ENCODE measurements around the gene CCDC188. TPM values are rescaled to one million over a fixed set of nuclear protein-coding genes. Genes with fewer than 3 reads are reported as not detected.

The CCDC188 gene
- total RNA-seq, 1 experiment from 2014 or later, result not detected

GRCh38 chr22:20166703-20167102 lies 15.8 kb upstream of the CCDC188 start:
- no peak overlapping the region for H4K5ac ChIP-seq (ENCODE audit: insufficient read length, low read depth, low read length)
- no peak overlapping the region for H2AK5ac ChIP-seq (ENCODE audit: insufficient read length, low read length)
- H2BK5ac ChIP-seq (ENCODE audit: insufficient read length, low read length), result no peak overlapping the region
- no peak overlapping the region; a peak in 1 of 7 replicates for H3K27ac Mint-ChIP-seq
- H2AFZ ChIP-seq (ENCODE audit: low read length), result no peak overlapping the region
- no peak overlapping the region for H2BK12ac ChIP-seq (ENCODE audit: insufficient read length, low read depth, low read length)
- H3K79me1 ChIP-seq (ENCODE audit: insufficient read depth, low read depth, low read length, poor library complexity, severe bottlenecking), result no peaks in the 10 kb centered on the region
- peaks cover 6 to 17% of the 10 kb centered on the region in 2 experiments; a peak in 4 of 5 replicates for H3K9me3 Mint-ChIP-seq
- H4K8ac ChIP-seq (replicated peaks; ENCODE audit: insufficient read length, low read depth, low read length), result no peak overlapping the region
- no peak overlapping the region for H3K4me2 ChIP-seq (ENCODE audit: insufficient read depth, insufficient read length, low read length)
- no peaks in the 10 kb centered on the region for H3K9me3 ChIP-seq (ENCODE audit: control insufficient read depth, low read depth, low read length)
- no peaks in the 10 kb centered on the region for H3K4me1 Mint-ChIP-seq
- TF ChIP-seq CTCF (conservative IDR thresholded peaks at IDR 0.05), result no peak
- H3T11ph ChIP-seq (ENCODE audit: low read length), result no peak overlapping the region
- H3K36me3 Mint-ChIP-seq (ENCODE audit: insufficient read depth in 1 of 3, low read depth in 3 of 3), result peaks cover 0 to 7% (median 0%) of the 10 kb centered on the region in 3 experiments; a peak in 2 of 7 replicates
- H3K79me2 ChIP-seq (ENCODE audit: insufficient read depth, low read length), result no peaks in the 10 kb centered on the region
- no peaks in the 10 kb centered on the region for H3K27me3 Mint-ChIP-seq (ENCODE audit: low read depth)
- H3K27ac ChIP-seq (ENCODE audit: insufficient read length, low read depth, low read length), result no peak overlapping the region
- H2BK15ac ChIP-seq (ENCODE audit: low read depth, low read length), result no peak overlapping the region
- no peak overlapping the region for H3K4me3 Mint-ChIP-seq
- H3K4me1 ChIP-seq (ENCODE audit: insufficient read depth, low read length), result no peaks in the 10 kb centered on the region
- no peaks in the 10 kb centered on the region for H4K20me1 ChIP-seq (ENCODE audit: control insufficient read depth, insufficient read depth, insufficient read length)
- no peak overlapping the region for H3K23ac ChIP-seq (ENCODE audit: insufficient read length, low read depth, low read length)
- no peak overlapping the region for H3K4ac ChIP-seq (ENCODE audit: low read depth, low read length)
- no peak overlapping the region for H3K56ac ChIP-seq (ENCODE audit: insufficient read length, low read depth, low read length)
- H2BK120ac ChIP-seq (ENCODE audit: low read depth, low read length, poor library complexity, severe bottlenecking), result no peak overlapping the region
- H3K23me2 ChIP-seq (ENCODE audit: insufficient read length, low read depth, low read length, poor library complexity, severe bottlenecking), result no peaks in the 10 kb centered on the region
- no peak overlapping the region for H3K9ac ChIP-seq (ENCODE audit: extremely low read depth, insufficient read length, low read length)
- H3K27me3 ChIP-seq (ENCODE audit: insufficient read depth, low read length), result no peaks in the 10 kb centered on the region
- H3K14ac ChIP-seq (ENCODE audit: insufficient read depth, low read length), result no peak overlapping the region
- no CpG with 5 or more reads among the region's 9 CpGs for WGBS (ENCODE audit: extremely low coverage, insufficient read length, low lambda C conversion rate)
- DNase-seq, result no peak
- H4K91ac ChIP-seq (ENCODE audit: insufficient read length, low read depth, low read length), result no peak overlapping the region
- no peak overlapping the region for H3K18ac ChIP-seq (ENCODE audit: insufficient read length, low read depth, low read length)
- H2BK20ac ChIP-seq (ENCODE audit: low read depth, low read length, poor library complexity, severe bottlenecking), result no peak overlapping the region

All from H9 (cell line).